ENCODE results near the gene RNF135. TPM values are rescaled to one million over a fixed set of nuclear protein-coding genes. Genes with fewer than 3 reads are reported as not detected.

Gene RNF135
- polyA plus RNA-seq, 1 of the 3 experiments (the other 2 are of a cell fraction), result not detected

- Histone ChIP-seq H2AFZ (ENCODE audit: low read depth) (no peak overlapping the region), H3K79me2 (ENCODE audit: insufficient read depth) (no peaks in the 10 kb centered on the region)
- CTCF ChIA-PET, result no interaction called here
Observed at GRCh38 chr17:30958187-30958586, 12.7 kb upstream of the RNF135 start.

More at GRCh38 chr17:30958187-30958586, 12.7 kb upstream of the RNF135 start:
- Histone ChIP-seq H3K36me3 (replicated peaks in 1 of 2; ENCODE audit: control insufficient read depth in 1 of 2, insufficient read depth in 2 of 2, low read length in 1 of 2) (no peaks in the 10 kb centered on the region), H3K9ac (no peak overlapping the region), H3K4me2 (no peak overlapping the region), H3K4me1 (ENCODE audit: control insufficient read depth in 1 of 2, insufficient read depth in 2 of 2, low read depth in 1 of 2, low read length in 1 of 2) (no peaks in the 10 kb centered on the region), H3K27ac (ENCODE audit: low read depth in 2 of 2, low read length in 1 of 2) (no peak overlapping the region), H3K4me3 (ENCODE audit: low read depth in 2 of 2, low read length in 1 of 2) (no peak overlapping the region), H3K9me3 (no peaks in the 10 kb centered on the region), H4K20me1 (ENCODE audit: insufficient read depth) (no peaks in the 10 kb centered on the region), H3K27me3 (ENCODE audit: insufficient read depth) (no peaks in the 10 kb centered on the region), H3K9me2 (no peaks in the 10 kb centered on the region), H3F3A (replicated peaks; ENCODE audit: insufficient read depth) (no peaks in the 10 kb centered on the region)
- DNase-seq, result no peak
- WGBS (ENCODE audit: low lambda C conversion rate), result 76% methylated on average over 7 of the region's 7 CpGs
- POLR2A ChIA-PET, result no interaction called here
- TF ChIP-seq MEF2A (IDR thresholded peaks at IDR 0.05; ENCODE audit: borderline replicate concordance, low read depth), result no peak
- TF ChIP-seq YY1 (IDR thresholded peaks at IDR 0.05; ENCODE audit: low read depth), result no peak
- TF ChIP-seq USF2 (IDR thresholded peaks at IDR 0.05; ENCODE audit: borderline replicate concordance, low read depth, low read length), result no peak
- TF ChIP-seq TCF12 (IDR thresholded peaks at IDR 0.05), result no peak
- no peak for TF ChIP-seq CTCF (IDR thresholded peaks at IDR 0.05)
- TF ChIP-seq MAX (IDR thresholded peaks at IDR 0.05; ENCODE audit: low read depth), result no peak
- TF ChIP-seq NFIC (IDR thresholded peaks at IDR 0.05; ENCODE audit: borderline replicate concordance), result no peak
- no peak for TF ChIP-seq EP300 (IDR thresholded peaks at IDR 0.05; ENCODE audit: borderline replicate concordance in 1 of 2, low read depth in 1 of 2, low read length in 1 of 2)
- TF ChIP-seq RFX5 (IDR thresholded peaks at IDR 0.05; ENCODE audit: low read length), result no peak
- no peak for TF ChIP-seq MXI1 (IDR thresholded peaks at IDR 0.05; ENCODE audit: low read depth, low read length)
- no peak for TF ChIP-seq USF1 (IDR thresholded peaks at IDR 0.05; ENCODE audit: borderline replicate concordance, low read depth)
- TF ChIP-seq GABPA (IDR thresholded peaks at IDR 0.05; ENCODE audit: low read depth), result no peak
- no peak for TF ChIP-seq EZH2phosphoT487 (IDR thresholded peaks at IDR 0.05; ENCODE audit: borderline replicate concordance, low read depth)
- TF ChIP-seq TAF1 (IDR thresholded peaks at IDR 0.05; ENCODE audit: borderline replicate concordance, low read depth, low read length), result no peak
- no peak for TF ChIP-seq IRF3 (IDR thresholded peaks at IDR 0.05; ENCODE audit: low read depth, low read length)
- TF ChIP-seq POLR2AphosphoS5 (IDR thresholded peaks at IDR 0.05; ENCODE audit: low read depth, low read length), result no peak
- TF ChIP-seq ELF1 (IDR thresholded peaks at IDR 0.05), result no peak
- TF ChIP-seq FOXM1 (IDR thresholded peaks at IDR 0.05; ENCODE audit: low read depth), result no peak
- no peak for TF ChIP-seq REST (IDR thresholded peaks at IDR 0.05; ENCODE audit: low read depth, low read length)
- no peak for TF ChIP-seq JUND (IDR thresholded peaks at IDR 0.05)

Measured in SK-N-SH (cell line).